Suprapubic skin (tissue), 4 donors: ENCODE measurements around the gene CCDC188. TPM values are rescaled to one million over a fixed set of nuclear protein-coding genes. Genes with fewer than 3 reads are reported as not detected.

Source experiments
- DNase-seq, 2 donors: peaks; one replicate each; pipeline ENCODE4 v3.0.0-alpha.2; 2019; ENCODE audit warnings: low spot score in 2 of 2
- H3K27ac ChIP-seq: fragments of 200-600 bp; sonication (generic); one replicate; pipeline ENCODE4 v1.5.1; 2019
- H3K27me3 ChIP-seq: fragments of 200-600 bp; sonication (generic); one replicate; pipeline ENCODE4 v1.5.1; 2019
- H3K36me3 ChIP-seq: fragments of 200-600 bp; sonication (generic); one replicate; pipeline ENCODE4 v1.5.1; 2019
- H3K4me1 ChIP-seq: fragments of 200-600 bp; sonication (generic); one replicate; pipeline ENCODE4 v1.5.1; 2019
- H3K4me3 ChIP-seq: fragments of 200-600 bp; sonication (generic); one replicate; pipeline ENCODE4 v1.5.1; 2019; ENCODE audit warnings: mild to moderate bottlenecking
- H3K9me3 ChIP-seq: fragments of 200-600 bp; sonication (generic); one replicate; pipeline ENCODE4 v1.5.1; 2019
- CTCF ChIP-seq, 2 donors: fragments of 200-600 bp in 1 of 2; fragments of 450-650 bp in 1 of 2; sonication (generic) in 1 of 2; IDR thresholded peaks; one replicate each; pipeline ENCODE4 v1.5.1; 2016 to 2019; ENCODE audit warnings: antibody characterized with exemption in 2 of 2, mild to moderate bottlenecking in 1 of 2, moderate library complexity in 1 of 2
- EP300 ChIP-seq: sonication (generic); formaldehyde crosslinking; IDR thresholded peaks from one replicate; pipeline ENCODE4 v1.6.1; 2017; ENCODE audit warnings: antibody characterized with exemption
- POLR2A ChIP-seq, 2 donors: fragments of 450-650 bp; IDR thresholded peaks; one replicate each; pipeline ENCODE4 v1.6.1; 2017; ENCODE audit warnings: antibody characterized with exemption in 2 of 2, mild to moderate bottlenecking in 2 of 2, moderate library complexity in 2 of 2
- POLR2AphosphoS5 ChIP-seq, 3 donors: sonication (generic); formaldehyde crosslinking; IDR thresholded peaks; one replicate each; pipeline ENCODE4 v1.6.1; 2017; ENCODE audit warnings: antibody characterized with exemption in 3 of 3
- WGBS: methylation state at CpG from one replicate; pipeline ENCODE4 v1.1.5; 2018; 5-methylcytosine and 5-hydroxymethylcytosine counted together
- total RNA-seq, 4 donors: library from RNA; depleted of rRNA; stranded (reverse); fragments of >200 nt; gene quantifications; one replicate each; pipeline ENCODE4 v1.1.0, GENCODE V29; 2016

Gene CCDC188
- total RNA-seq, 4 donors from 2014 or later, result 0.34 TPM; not detected in 3

- Histone ChIP-seq H3K9me3 (no peaks in the 10 kb centered on the region), H3K4me1 (peaks cover 13% of the 10 kb centered on the region), H3K36me3 (peaks cover 78% of the 10 kb centered on the region), H3K27ac (no peak overlapping the region), H3K27me3 (no peaks in the 10 kb centered on the region), H3K4me3 (no peak overlapping the region)
- no peak for DNase-seq
- WGBS, result 93% methylated on average over 11 of the region's 13 CpGs
- TF ChIP-seq POLR2A (IDR thresholded peaks at IDR 0.05) (no peak), CTCF (IDR thresholded peaks at IDR 0.05) (no peak), POLR2AphosphoS5 (IDR thresholded peaks at IDR 0.05) (no peak), EP300 (no peak)
Observed at GRCh38 chr22:20123366-20124082, 27.3 kb downstream of the CCDC188 start.

- H3K9me3 ChIP-seq, result no peaks in the 10 kb centered on the region
- TF ChIP-seq EP300, result no peak
- no peak for TF ChIP-seq POLR2A (IDR thresholded peaks at IDR 0.05)
- TF ChIP-seq CTCF (IDR thresholded peaks at IDR 0.05), result no peak
- H3K4me3 ChIP-seq, result no peak overlapping the region
- 93% methylated on average over 22 of the region's 22 CpGs for WGBS
- no peak overlapping the region for H3K27ac ChIP-seq
- no peaks in the 10 kb centered on the region for H3K27me3 ChIP-seq
- DNase-seq, result no peak
- peaks cover 22% of the 10 kb centered on the region for H3K4me1 ChIP-seq
- peaks cover 69% of the 10 kb centered on the region for H3K36me3 ChIP-seq
Observed at GRCh38 chr22:20121856-20122415, 28.9 kb downstream of the CCDC188 start.

GRCh38 chr22:20118300-20119020 lies 32.4 kb downstream of the CCDC188 start:
- peak overlapping the region; percentile 88 for H3K27ac ChIP-seq

GRCh38 chr22:20117633-20118299 lies 33.1 kb downstream of the CCDC188 start:
- TF ChIP-seq CTCF (IDR thresholded peaks at IDR 0.05) (no peak), POLR2AphosphoS5 (IDR thresholded peaks at IDR 0.05) (no peak), POLR2A (IDR thresholded peaks at IDR 0.05) (no peak), EP300 (no peak)
- H3K9me3 ChIP-seq, result no peaks in the 10 kb centered on the region
- H3K4me3 ChIP-seq, result peak overlapping the region; percentile 83
- no peak for DNase-seq
- peaks cover 66% of the 10 kb centered on the region for H3K36me3 ChIP-seq
- no peaks in the 10 kb centered on the region for H3K27me3 ChIP-seq
- WGBS, result 1% methylated on average over 19 of the region's 66 CpGs
- H3K27ac ChIP-seq, result peak overlapping the region; percentile 88
- peaks cover 38% of the 10 kb centered on the region for H3K4me1 ChIP-seq

More at GRCh38 chr22:20118300-20119020, 32.4 kb downstream of the CCDC188 start:
- TF ChIP-seq CTCF (IDR thresholded peaks at IDR 0.05) (no peak), POLR2A (IDR thresholded peaks at IDR 0.05) (no peak), EP300 (no peak), POLR2AphosphoS5 (IDR thresholded peaks at IDR 0.05) (no peak)
- H3K36me3 ChIP-seq, result peaks cover 62% of the 10 kb centered on the region
- 17% methylated on average over 8 of the region's 8 CpGs for WGBS
- H3K4me1 ChIP-seq, result peaks cover 38% of the 10 kb centered on the region
- no peak for DNase-seq
- H3K27me3 ChIP-seq, result no peaks in the 10 kb centered on the region
- H3K4me3 ChIP-seq, result peak overlapping the region; percentile 83
- H3K9me3 ChIP-seq, result no peaks in the 10 kb centered on the region
